AG09319 (cell line): ENCODE measurements around the gene FTSJ3.

Experiments
- DNase-seq: peaks from one replicate; pipeline ENCODE4 v3.0.0-alpha.2; 2010; ENCODE audit warnings: low read depth; ENCODE audit errors: extremely low read depth
- CTCF ChIP-seq: IDR thresholded peaks from 2 replicates; pipeline ENCODE4 v1.5.1; 2011; ENCODE audit warnings: low read depth, mild to moderate bottlenecking, inconsistent platforms, low read length, moderate library complexity

Gene FTSJ3

GRCh38 chr17:63837962-63838600, 10.6 kb upstream of the FTSJ3 start:
- no peak for TF ChIP-seq CTCF
- DNase-seq, result no peak

GRCh38 chr17:63837480-63837879, 10.0 kb upstream of the FTSJ3 start:
- TF ChIP-seq CTCF, result no peak
- no peak for DNase-seq

GRCh38 chr17:63836811-63837210, 9.3 kb upstream of the FTSJ3 start:
- no peak for DNase-seq
- TF ChIP-seq CTCF, result no peak

GRCh38 chr17:63835167-63835720, 7.8 kb upstream of the FTSJ3 start:
- no peak for TF ChIP-seq CTCF

GRCh38 chr17:63834431-63835166, 7.1 kb upstream of the FTSJ3 start:
- no peak for DNase-seq
- peak; percentile 65 for TF ChIP-seq CTCF

More at GRCh38 chr17:63835167-63835720, 7.8 kb upstream of the FTSJ3 start:
- no peak for DNase-seq

GRCh38 chr17:63833741-63834373, 6.4 kb upstream of the FTSJ3 start:
- no peak for TF ChIP-seq CTCF
- no peak for DNase-seq
